Sigmoid colon (tissue), 7 donors: Measurements from ENCODE around the gene AATF. TPM values are rescaled to one million over a fixed set of nuclear protein-coding genes. Genes with fewer than 3 reads are reported as not detected.
A peak's percentile ranks its signal among the peaks of the same experiment; 100 is the strongest.

Experiments
- DNase-seq: peaks from one replicate; pipeline ENCODE4 v3.0.0-alpha.2; 2019
- H3K27ac ChIP-seq, 4 donors: fragments of 200-600 bp; sonication (generic); one replicate each; pipeline ENCODE4 v1.5.1; 2016 to 2019; ENCODE audit warnings: mild to moderate bottlenecking in 1 of 4
- H3K27me3 ChIP-seq, 3 donors: fragments of 200-600 bp; sonication (generic); one replicate each; pipeline ENCODE4 v1.5.1; 2019; ENCODE audit warnings: mild to moderate bottlenecking in 1 of 3
- H3K36me3 ChIP-seq, 4 donors: fragments of 200-600 bp; sonication (generic); one replicate each; pipeline ENCODE4 v1.5.1; 2016 to 2019
- H3K4me1 ChIP-seq, 4 donors: fragments of 200-600 bp; sonication (generic); one replicate each; pipeline ENCODE4 v1.5.1; 2017 to 2019
- H3K4me3 ChIP-seq, 4 donors: fragments of 200-600 bp; sonication (generic); one replicate each; pipeline ENCODE4 v1.5.1; 2017 to 2019; ENCODE audit warnings: mild to moderate bottlenecking in 2 of 4, moderate library complexity in 1 of 4
- H3K9me3 ChIP-seq, 4 donors: fragments of 200-600 bp in 3 of 4; sonication (generic) in 3 of 4; one replicate each; pipeline versions ENCODE4 v1.5.1 to v1.6.1; 2013 to 2019
- EP300 ChIP-seq, 4 donors: sonication (generic); formaldehyde crosslinking; IDR thresholded peaks; one replicate each; pipeline ENCODE4 v1.6.1; 2017; ENCODE audit warnings: antibody characterized with exemption in 4 of 4
- POLR2A ChIP-seq, 2 donors: fragments of 450-650 bp; IDR thresholded peaks; one replicate each; pipeline ENCODE4 v1.6.1; 2016; ENCODE audit warnings: antibody characterized with exemption in 2 of 2, mild to moderate bottlenecking in 2 of 2, moderate library complexity in 2 of 2
- POLR2AphosphoS5 ChIP-seq, 4 donors: sonication (generic); formaldehyde crosslinking; IDR thresholded peaks; one replicate each; pipeline ENCODE4 v1.6.1; 2017; ENCODE audit warnings: antibody characterized with exemption in 4 of 4
- WGBS, 2 donors: extraction: QIAGEN DNeasy Blood & Tissue Kit; methylation state at CpG; one replicate each; pipeline ENCODE4 v1.1.7; 2013; 5-methylcytosine and 5-hydroxymethylcytosine counted together
- intact Hi-C: fragments of 100-400 bp; cut with DNase I; formaldehyde crosslinking; loops from one replicate; pipeline ENCODE4 v1.15.1; 2023
- polyA plus RNA-seq, 3 donors: library from polyadenylated mRNA; stranded (reverse); fragments of 200-250 nt; gene quantifications; one replicate each; pipeline ENCODE4 v1.2.3, GENCODE V29; 2013
- total RNA-seq, 4 donors: library from RNA; depleted of rRNA; stranded (reverse); fragments of >200 nt; gene quantifications; one replicate each; pipeline ENCODE4 v1.1.0, GENCODE V29; 2016
- TF ChIP-seq, protein P1 (sequence below), 4 experiments: fragments of 450-650 bp in 3 of 4; fragments of 200-600 bp in 1 of 4; IDR thresholded peaks; one replicate each; pipeline ENCODE4 v1.5.1; 2016 to 2019; ENCODE audit warnings: antibody characterized with exemption in 4 of 4, mild to moderate bottlenecking in 3 of 4, moderate library complexity in 2 of 4
- donor health status: healthy with polysubstance abuse.
- donor health status: Bipolar disorder and iron deficiency.
- donor health status: healthy.

AATF gene
- total and polyA plus RNA-seq, 7 donors: 27.6 to 38.3 (median 33.2) TPM

DNA sequence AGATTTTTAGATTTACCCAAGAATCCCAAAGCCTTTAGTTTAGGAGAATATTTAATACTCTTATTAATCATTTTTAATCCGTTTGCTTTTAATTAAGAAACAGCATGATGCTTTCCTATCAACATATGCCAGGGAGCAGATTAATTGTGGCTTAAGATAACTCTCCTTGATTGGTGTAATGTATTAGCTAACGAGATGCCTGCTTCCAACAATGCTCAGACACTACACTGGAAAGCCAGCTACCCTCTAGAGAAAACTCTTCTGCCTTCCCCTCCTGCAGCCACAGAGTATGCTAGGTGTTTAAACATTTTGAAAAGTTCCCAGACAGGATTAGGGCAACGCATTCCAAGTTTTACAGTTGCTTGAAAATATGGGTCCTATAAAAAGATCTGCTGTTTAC lies 142.2 kb downstream of the AATF start:
- Histone ChIP-seq H3K4me3 (no peak overlapping the region), H3K36me3 (peaks cover 0 to 29% (median 11%) of the 10 kb centered on the region in 4 donors), H3K4me1 (peaks cover 0 to 27% (median 25%) of the 10 kb centered on the region in 4 donors), H3K27ac (peak overlapping the region in 1 of 4 donors; percentile 11), H3K27me3 (no peaks in the 10 kb centered on the region), H3K9me3 (no peaks in the 10 kb centered on the region)
- 56 to 72% methylated on average over 3 of the region's 3 CpGs for WGBS, 2 donors
- intact Hi-C loops: no loop called here
- no peak for DNase-seq
- TF ChIP-seq POLR2A (IDR thresholded peaks at IDR 0.05) (no peak), POLR2AphosphoS5 (IDR thresholded peaks at IDR 0.05) (no peak), EP300 (IDR thresholded peaks at IDR 0.05) (no peak)
- TF ChIP-seq, protein P1, sequence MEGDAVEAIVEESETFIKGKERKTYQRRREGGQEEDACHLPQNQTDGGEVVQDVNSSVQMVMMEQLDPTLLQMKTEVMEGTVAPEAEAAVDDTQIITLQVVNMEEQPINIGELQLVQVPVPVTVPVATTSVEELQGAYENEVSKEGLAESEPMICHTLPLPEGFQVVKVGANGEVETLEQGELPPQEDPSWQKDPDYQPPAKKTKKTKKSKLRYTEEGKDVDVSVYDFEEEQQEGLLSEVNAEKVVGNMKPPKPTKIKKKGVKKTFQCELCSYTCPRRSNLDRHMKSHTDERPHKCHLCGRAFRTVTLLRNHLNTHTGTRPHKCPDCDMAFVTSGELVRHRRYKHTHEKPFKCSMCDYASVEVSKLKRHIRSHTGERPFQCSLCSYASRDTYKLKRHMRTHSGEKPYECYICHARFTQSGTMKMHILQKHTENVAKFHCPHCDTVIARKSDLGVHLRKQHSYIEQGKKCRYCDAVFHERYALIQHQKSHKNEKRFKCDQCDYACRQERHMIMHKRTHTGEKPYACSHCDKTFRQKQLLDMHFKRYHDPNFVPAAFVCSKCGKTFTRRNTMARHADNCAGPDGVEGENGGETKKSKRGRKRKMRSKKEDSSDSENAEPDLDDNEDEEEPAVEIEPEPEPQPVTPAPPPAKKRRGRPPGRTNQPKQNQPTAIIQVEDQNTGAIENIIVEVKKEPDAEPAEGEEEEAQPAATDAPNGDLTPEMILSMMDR (IDR thresholded peaks at IDR 0.05): no peak

DNA sequence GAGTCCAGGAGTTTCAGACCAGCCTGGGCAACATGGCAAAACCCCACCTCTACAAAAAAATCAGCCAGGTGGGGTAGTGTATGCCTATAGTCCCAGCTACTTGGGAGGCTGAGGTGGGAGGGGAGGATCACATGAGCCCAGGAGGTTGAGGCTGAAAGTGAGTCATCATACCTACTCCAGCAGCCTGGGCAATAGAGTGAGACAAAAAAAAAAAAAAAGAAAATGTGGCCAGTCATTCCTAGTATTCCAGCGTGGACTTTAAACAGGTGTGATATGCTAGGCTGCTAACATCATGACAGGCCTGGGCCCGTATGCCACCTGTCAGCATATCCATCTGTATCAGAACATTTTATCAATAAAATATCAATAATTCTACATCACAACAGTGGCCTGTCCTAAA lies 143.3 kb downstream of the AATF start:
- TF ChIP-seq POLR2A (IDR thresholded peaks at IDR 0.05): no peak
- TF ChIP-seq, protein P1 (IDR thresholded peaks at IDR 0.05): no peak
- no peak overlapping the region for H3K4me3 ChIP-seq
- H3K27ac ChIP-seq: peak overlapping the region in 2 of 4 donors; percentile 31 to 38
- peaks cover 0 to 27% (median 25%) of the 10 kb centered on the region in 4 donors for H3K4me1 ChIP-seq
- no peaks in the 10 kb centered on the region for H3K9me3 ChIP-seq
- peaks cover 0 to 29% (median 13%) of the 10 kb centered on the region in 4 donors for H3K36me3 ChIP-seq
- 27 to 68% methylated on average over 2 of the region's 2 CpGs for WGBS, 2 donors
- H3K27me3 ChIP-seq: no peaks in the 10 kb centered on the region
- DNase-seq: no peak
- intact Hi-C loops: no loop called here

DNA sequence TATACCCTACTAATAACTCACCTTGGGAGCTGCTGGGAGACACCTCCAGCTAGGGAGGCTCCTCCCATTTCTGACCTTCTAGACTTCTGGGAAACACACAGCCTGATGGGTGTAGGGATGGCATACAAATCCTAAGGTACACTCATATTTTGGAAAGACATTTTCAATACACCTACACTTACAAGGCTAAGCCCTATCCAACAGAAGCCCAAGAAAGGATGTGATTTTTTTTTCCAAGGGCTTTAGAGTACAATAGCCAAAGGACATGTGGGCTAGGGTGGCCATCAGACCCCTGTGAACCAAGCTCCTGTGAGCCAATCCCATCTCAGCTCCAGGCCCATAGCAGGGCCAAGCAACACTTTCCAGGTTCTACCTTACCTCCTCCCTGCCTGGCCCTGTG lies 143.9 kb downstream of the AATF start:
- Histone ChIP-seq H3K27me3 (no peaks in the 10 kb centered on the region), H3K27ac (no peak overlapping the region), H3K4me1 (peaks cover 0 to 27% (median 25%) of the 10 kb centered on the region in 4 donors), H3K36me3 (peaks cover 0 to 31% (median 14%) of the 10 kb centered on the region in 4 donors), H3K9me3 (no peaks in the 10 kb centered on the region), H3K4me3 (no peak overlapping the region)
- no peak for DNase-seq
- intact Hi-C loops: no loop called here
- TF ChIP-seq POLR2AphosphoS5 (IDR thresholded peaks at IDR 0.05): no peak
- no peak for TF ChIP-seq POLR2A (IDR thresholded peaks at IDR 0.05)
- TF ChIP-seq EP300 (IDR thresholded peaks at IDR 0.05): no peak
- TF ChIP-seq, protein P1 (IDR thresholded peaks at IDR 0.05): no peak

DNA sequence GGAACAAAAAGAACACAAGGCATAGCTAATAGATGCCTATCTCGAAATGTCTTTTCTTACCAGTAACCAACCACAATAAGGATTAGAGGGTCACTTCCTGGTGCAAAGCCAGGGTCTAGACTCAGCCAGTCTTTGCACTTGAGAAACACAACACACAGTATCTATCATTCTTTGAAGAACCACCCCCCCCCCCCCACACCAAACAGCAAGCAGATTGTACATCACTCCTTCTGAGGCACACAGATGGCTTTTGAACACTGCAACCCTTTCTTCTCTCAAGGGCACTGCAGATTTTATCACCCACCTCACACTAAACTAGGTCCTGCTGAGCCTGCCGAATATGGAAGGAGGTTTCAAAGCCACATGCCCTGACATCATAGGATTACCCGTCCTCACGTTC lies 145.6 kb downstream of the AATF start:
- intact Hi-C loops: no loop called here
- H3K36me3 ChIP-seq: peaks cover 0 to 36% (median 14%) of the 10 kb centered on the region in 4 donors

More for the DNA sequence above, 145.6 kb downstream of the AATF start:
- Histone ChIP-seq H3K27me3 (no peaks in the 10 kb centered on the region), H3K4me3 (no peak overlapping the region), H3K27ac (peak overlapping the region in 1 of 4 donors; percentile 21), H3K9me3 (no peaks in the 10 kb centered on the region), H3K4me1 (peaks cover 0 to 30% (median 24%) of the 10 kb centered on the region in 4 donors)
- DNase-seq: no peak
- TF ChIP-seq, protein P1 (IDR thresholded peaks at IDR 0.05): no peak
- TF ChIP-seq POLR2A (IDR thresholded peaks at IDR 0.05) (no peak), EP300 (IDR thresholded peaks at IDR 0.05) (no peak), POLR2AphosphoS5 (IDR thresholded peaks at IDR 0.05) (no peak)
- WGBS, 2 donors: 80 to 91% methylated on average over 4 of the region's 4 CpGs
